HepG2 (cell line): ENCODE measurements around the gene SOX12. TPM values are rescaled to one million over a fixed set of nuclear protein-coding genes. Genes with fewer than 3 reads are reported as not detected.

Experiments
- AGO2 ChIP-seq: fragments of 200-400 bp; formaldehyde crosslinking; optimal IDR thresholded peaks from 2 replicates; pipeline ENCODE3; 2017; ENCODE audit warnings: mild to moderate bottlenecking, low read depth, low read length, moderate library complexity
- CEBPB ChIP-seq: IDR thresholded peaks from 2 replicates; pipeline ENCODE4 v1.6.1; 2011; ENCODE audit warnings: low read depth, low read length, improper control_type of control experiment, borderline replicate concordance
- FOXP1 ChIP-seq, 2 experiments: fragments of 450-650 bp in 1 of 2; IDR thresholded peaks; 2 replicates each; pipeline ENCODE4 v1.6.1; 2017 to 2018; ENCODE audit warnings: antibody characterized with exemption in 1 of 2
- MAFF ChIP-seq: IDR thresholded peaks from 2 replicates; pipeline ENCODE4 v1.6.1; 2011; ENCODE audit warnings: low read depth, low read length, improper control_type of control experiment
- MAFG ChIP-seq: sonication (generic); formaldehyde crosslinking; IDR thresholded peaks from 2 replicates; pipeline ENCODE4 v1.5.1; 2020; ENCODE audit warnings: mild to moderate bottlenecking, missing genetic modification reagents
- MYC ChIP-seq: sonication (generic); formaldehyde crosslinking; IDR thresholded peaks from 2 replicates; pipeline ENCODE4 v1.9.0; 2021; ENCODE audit warnings: missing genetic modification reagents, borderline replicate concordance
- RARG ChIP-seq: sonication (generic); formaldehyde crosslinking; IDR thresholded peaks from 2 replicates; pipeline ENCODE4 v1.4.0; 2020; ENCODE audit warnings: low read depth, mild to moderate bottlenecking, missing genetic modification reagents
- SOX6 ChIP-seq, 2 experiments: fragments of 450-650 bp in 1 of 2; sonication (generic) in 1 of 2; formaldehyde crosslinking in 1 of 2; IDR thresholded peaks; 2 replicates each; pipeline versions ENCODE4 v1.4.0 to v1.6.1; 2017 to 2020; ENCODE audit warnings: antibody characterized with exemption in 1 of 2, mild to moderate bottlenecking in 1 of 2, missing genetic modification reagents in 1 of 2
- SP5 ChIP-seq: IDR thresholded peaks from 2 replicates; pipeline ENCODE4 v1.6.1; 2016; ENCODE audit warnings: low read depth, borderline replicate concordance
- TIGD3 ChIP-seq: sonication (generic); formaldehyde crosslinking; IDR thresholded peaks from 2 replicates; pipeline ENCODE4 v1.5.1; 2020; ENCODE audit warnings: mild to moderate bottlenecking, missing genetic modification reagents, borderline replicate concordance
- TOPORS ChIP-seq: sonication (generic); formaldehyde crosslinking; IDR thresholded peaks from 2 replicates; pipeline ENCODE4 v1.8.0; 2023; ENCODE audit warnings: mild to moderate bottlenecking, missing genetic modification reagents
- YY1 ChIP-seq: IDR thresholded peaks from 2 replicates; pipeline ENCODE4 v1.6.1; 2011; ENCODE audit warnings: low read length, low read depth, moderate library complexity, mild to moderate bottlenecking; ENCODE audit not compliant: insufficient read depth, insufficient replicate concordance
- ZBTB25 ChIP-seq: IDR thresholded peaks from 2 replicates; pipeline ENCODE4 v1.6.1; 2018; ENCODE audit warnings: missing genetic modification reagents
- ZFP90 ChIP-seq: sonication (generic); formaldehyde crosslinking; IDR thresholded peaks from 2 replicates; pipeline ENCODE4 v1.8.0; 2022; ENCODE audit warnings: missing genetic modification reagents, mild to moderate bottlenecking, inconsistent platforms, borderline replicate concordance
- ZMYM2 ChIP-seq: sonication (generic); formaldehyde crosslinking; IDR thresholded peaks from 2 replicates; pipeline ENCODE4 v1.8.0; 2022; ENCODE audit warnings: mild to moderate bottlenecking, missing genetic modification reagents
- ZNF441 ChIP-seq: sonication (generic); formaldehyde crosslinking; IDR thresholded peaks from 2 replicates; pipeline ENCODE4 v1.7.0; 2021; ENCODE audit warnings: missing genetic modification reagents, borderline replicate concordance
- ZNF549 ChIP-seq: sonication (generic); formaldehyde crosslinking; IDR thresholded peaks from 2 replicates; pipeline ENCODE4 v1.5.0; 2020; ENCODE audit warnings: missing genetic modification reagents
- ZNF576 ChIP-seq: sonication (generic); formaldehyde crosslinking; IDR thresholded peaks from 2 replicates; pipeline ENCODE4 v1.4.0; 2020; ENCODE audit warnings: mild to moderate bottlenecking, missing genetic modification reagents
- ZNF772 ChIP-seq: sonication (generic); formaldehyde crosslinking; IDR thresholded peaks from 2 replicates; pipeline ENCODE4 v1.5.0; 2020; ENCODE audit warnings: mild to moderate bottlenecking, missing genetic modification reagents
- polyA plus RNA-seq, 8 experiments: library from polyadenylated mRNA; depleted of rRNA in 3 of 8; stranded (reverse) in 7 of 8; unstranded in 1 of 8; fragments of >200 nt; fragmentation: Illumina TruSeq in 4 of 8; extraction: Trizol in 4 of 8; gene quantifications; 2 replicates each; pipeline versions ENCODE4 v1.2.1 to v1.2.3, GENCODE V29; 2011 to 2016; ENCODE audit warnings: low read depth in 4 of 8, missing spikeins in 1 of 8, mixed read lengths in 1 of 8; ENCODE audit not compliant: insufficient read depth in 1 of 8
- total RNA-seq, 5 experiments: library from RNA; depleted of rRNA; stranded (reverse); fragments of >200 nt; fragmentation: Illumina TruSeq; extraction: Trizol; gene quantifications; 2 replicates each; pipeline ENCODE4 v1.2.3, GENCODE V29; 2016; ENCODE audit warnings: low read depth in 1 of 5
- TF ChIP-seq, protein P1 (sequence below): sonication (generic); formaldehyde crosslinking; IDR thresholded peaks from 2 replicates; pipeline ENCODE4 v1.8.0; 2023; ENCODE audit warnings: mild to moderate bottlenecking, missing genetic modification reagents
- TF ChIP-seq, protein P2 (sequence below): sonication (generic); formaldehyde crosslinking; IDR thresholded peaks from 2 replicates; pipeline ENCODE4 v1.8.1; 2023; ENCODE audit warnings: mild to moderate bottlenecking, missing genetic modification reagents
- TF ChIP-seq, protein P3 (sequence below): IDR thresholded peaks from 2 replicates; pipeline ENCODE4 v1.6.1; 2016; ENCODE audit warnings: low read depth
- TF ChIP-seq, protein P4 (sequence below): sonication (generic); formaldehyde crosslinking; IDR thresholded peaks from 2 replicates; pipeline ENCODE4 v1.8.1; 2023; ENCODE audit warnings: mild to moderate bottlenecking, missing genetic modification reagents, borderline replicate concordance

SOX12 gene
- total and polyA plus RNA-seq, 2 of the 13 experiments (the other 11 are each of a cell fraction or from before 2014, with no cell fraction given): 10.0 to 18.7 TPM

- TF ChIP-seq MAFF (no peak), ZFP90 (CRISPR knock-in tag) (no peak), FOXP1 (IDR thresholded peaks at IDR 0.05) (no peak), FOXP1 (CRISPR knock-in tag; IDR thresholded peaks at IDR 0.05) (no peak), ZBTB25 (CRISPR knock-in tag) (no peak), ZNF576 (no peak), MAFG (no peak), AGO2 (peak; percentile 86), TOPORS (CRISPR knock-in tag) (no peak), ZNF772 (peak; percentile 20; the same call in 1 of the 2 replicates), SP5 (peak; percentile 22; the same call in 1 of the 2 replicates), ZMYM2 (CRISPR knock-in tag) (no peak), YY1 (peak; percentile 66), SOX6 (IDR thresholded peaks at IDR 0.05) (no peak), SOX6 (CRISPR knock-in tag; IDR thresholded peaks at IDR 0.05) (peak; percentile 46), CEBPB (no peak), ZNF441 (CRISPR knock-in tag) (no peak), ZNF549 (CRISPR knock-in tag) (no peak; the same call in 1 of the 2 replicates), MYC (CRISPR knock-in tag) (peak; percentile 49), RARG (CRISPR knock-in tag) (no peak; the same call in 1 of the 2 replicates), TIGD3 (CRISPR knock-in tag) (no peak)
- TF ChIP-seq, protein P1, sequence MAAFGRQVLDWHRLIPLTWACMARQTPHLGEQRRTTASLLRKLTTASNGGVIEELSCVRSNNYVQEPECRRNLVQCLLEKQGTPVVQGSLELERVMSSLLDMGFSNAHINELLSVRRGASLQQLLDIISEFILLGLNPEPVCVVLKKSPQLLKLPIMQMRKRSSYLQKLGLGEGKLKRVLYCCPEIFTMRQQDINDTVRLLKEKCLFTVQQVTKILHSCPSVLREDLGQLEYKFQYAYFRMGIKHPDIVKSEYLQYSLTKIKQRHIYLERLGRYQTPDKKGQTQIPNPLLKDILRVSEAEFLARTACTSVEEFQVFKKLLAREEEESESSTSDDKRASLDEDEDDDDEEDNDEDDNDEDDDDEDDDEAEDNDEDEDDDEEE: no peak; the same call in 1 of the 2 replicates
- TF ChIP-seq, protein P2, sequence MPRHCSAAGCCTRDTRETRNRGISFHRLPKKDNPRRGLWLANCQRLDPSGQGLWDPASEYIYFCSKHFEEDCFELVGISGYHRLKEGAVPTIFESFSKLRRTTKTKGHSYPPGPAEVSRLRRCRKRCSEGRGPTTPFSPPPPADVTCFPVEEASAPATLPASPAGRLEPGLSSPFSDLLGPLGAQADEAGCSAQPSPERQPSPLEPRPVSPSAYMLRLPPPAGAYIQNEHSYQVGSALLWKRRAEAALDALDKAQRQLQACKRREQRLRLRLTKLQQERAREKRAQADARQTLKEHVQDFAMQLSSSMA (CRISPR knock-in tag): peak; percentile 14
- TF ChIP-seq, protein P3, sequence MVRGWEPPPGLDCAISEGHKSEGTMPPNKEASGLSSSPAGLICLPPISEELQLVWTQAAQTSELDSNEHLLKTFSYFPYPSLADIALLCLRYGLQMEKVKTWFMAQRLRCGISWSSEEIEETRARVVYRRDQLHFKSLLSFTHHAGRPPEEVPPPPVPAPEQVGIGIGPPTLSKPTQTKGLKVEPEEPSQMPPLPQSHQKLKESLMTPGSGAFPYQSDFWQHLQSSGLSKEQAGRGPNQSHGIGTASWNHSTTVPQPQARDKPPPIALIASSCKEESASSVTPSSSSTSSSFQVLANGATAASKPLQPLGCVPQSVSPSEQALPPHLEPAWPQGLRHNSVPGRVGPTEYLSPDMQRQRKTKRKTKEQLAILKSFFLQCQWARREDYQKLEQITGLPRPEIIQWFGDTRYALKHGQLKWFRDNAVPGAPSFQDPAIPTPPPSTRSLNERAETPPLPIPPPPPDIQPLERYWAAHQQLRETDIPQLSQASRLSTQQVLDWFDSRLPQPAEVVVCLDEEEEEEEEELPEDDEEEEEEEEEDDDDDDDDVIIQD (CRISPR knock-in tag): no peak
- TF ChIP-seq, protein P4, sequence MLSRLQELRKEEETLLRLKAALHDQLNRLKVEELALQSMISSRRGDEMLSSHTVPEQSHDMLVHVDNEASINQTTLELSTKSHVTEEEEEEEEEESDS: no peak
Measured at GRCh38 chr20:325889-326644, 715 bp downstream of the SOX12 start (continued).
